GM08714 (cell line): ENCODE measurements around the gene SUCLG2.
A peak's percentile ranks its signal among the peaks of the same experiment; 100 is the strongest.

Source experiments
- H3K4me3 ChIP-seq: fragments of 200-500 bp; sonication (Bioruptor generic); 2 replicates; pipeline ENCODE4 v1.5.1; 2014; ENCODE audit warnings: mild to moderate bottlenecking, low read length, inconsistent platforms
- ZNF274 ChIP-seq: IDR thresholded peaks from 2 replicates; pipeline ENCODE4 v1.6.1; 2012; ENCODE audit warnings: mild to moderate bottlenecking, low read depth, low read length

Gene SUCLG2

GRCh38 chr3:67534594-67534993 is 119.8 kb downstream of the SUCLG2 start:
- TF ChIP-seq ZNF274 = no peak
- H3K4me3 ChIP-seq = no peak overlapping the region

- no peak overlapping the region for H3K4me3 ChIP-seq
- no peak for TF ChIP-seq ZNF274
These were observed 123.0 kb downstream of the SUCLG2 start for GRCh38 chr3:67531181-67532101.

- no peak overlapping the region for H3K4me3 ChIP-seq
- no peak for TF ChIP-seq ZNF274
These were observed 124.5 kb downstream of the SUCLG2 start for GRCh38 chr3:67529915-67530314.

DNA sequence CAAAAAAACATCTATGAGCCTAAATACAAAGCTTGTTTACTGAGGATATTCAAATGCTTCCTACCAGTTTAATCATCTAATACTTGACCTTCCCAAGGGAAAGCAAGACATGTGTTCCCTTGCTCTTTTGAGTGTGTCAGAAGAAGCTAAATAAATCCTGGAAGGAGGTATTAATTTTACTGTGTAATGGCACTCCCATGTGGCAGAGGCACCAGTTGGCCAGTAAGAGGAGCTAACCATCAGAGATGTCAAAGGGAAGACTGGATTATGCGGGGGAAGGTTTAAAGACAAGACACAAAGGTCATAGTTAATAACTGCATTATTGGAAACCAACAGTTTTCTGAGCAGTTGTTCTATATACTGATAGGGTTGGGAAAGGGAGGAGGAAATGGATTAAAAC is 125.1 kb downstream of the SUCLG2 start:
- TF ChIP-seq ZNF274 = no peak

DNA sequence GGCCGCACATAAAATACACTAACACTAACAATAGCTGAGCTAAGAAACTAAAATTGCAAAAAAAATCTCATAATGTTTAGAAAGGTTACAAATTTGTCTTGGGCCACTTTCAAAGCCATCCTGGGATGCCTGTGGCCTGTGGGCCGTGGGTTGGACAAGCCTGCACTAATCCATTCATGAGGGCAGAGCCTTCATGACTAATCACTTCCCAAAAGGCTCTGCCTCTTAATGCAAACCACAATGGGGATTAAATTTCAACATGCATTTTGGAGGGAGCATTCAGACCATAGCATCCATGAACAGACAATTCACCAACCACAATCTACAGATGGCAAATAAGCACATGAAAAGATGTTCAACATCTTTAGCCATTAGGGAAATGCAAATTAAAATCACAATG is 128.2 kb downstream of the SUCLG2 start:
- no peak overlapping the region for H3K4me3 ChIP-seq
- no peak for TF ChIP-seq ZNF274

More for the DNA sequence above, 125.1 kb downstream of the SUCLG2 start:
- H3K4me3 ChIP-seq = no peak overlapping the region

DNA sequence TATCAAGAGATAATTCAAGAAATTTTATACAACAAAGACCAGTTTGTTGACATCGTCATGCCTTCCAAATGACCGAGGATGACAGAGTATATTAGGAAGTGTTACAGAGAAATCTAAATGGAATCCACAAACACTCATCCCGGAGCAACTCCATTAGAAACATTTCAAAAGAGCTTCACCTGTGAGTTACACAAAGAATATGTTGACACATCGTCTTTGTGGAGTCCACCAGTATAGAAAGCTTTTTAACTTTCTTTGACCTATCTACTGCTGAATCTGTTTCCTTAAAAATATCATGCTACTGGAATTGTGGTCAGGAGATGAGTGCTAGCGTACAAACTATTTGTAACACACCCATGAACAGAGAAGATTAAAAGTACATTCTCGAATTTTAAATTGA is 130.4 kb downstream of the SUCLG2 start:
- H3K4me3 ChIP-seq = no peak overlapping the region
- TF ChIP-seq ZNF274 = no peak

DNA sequence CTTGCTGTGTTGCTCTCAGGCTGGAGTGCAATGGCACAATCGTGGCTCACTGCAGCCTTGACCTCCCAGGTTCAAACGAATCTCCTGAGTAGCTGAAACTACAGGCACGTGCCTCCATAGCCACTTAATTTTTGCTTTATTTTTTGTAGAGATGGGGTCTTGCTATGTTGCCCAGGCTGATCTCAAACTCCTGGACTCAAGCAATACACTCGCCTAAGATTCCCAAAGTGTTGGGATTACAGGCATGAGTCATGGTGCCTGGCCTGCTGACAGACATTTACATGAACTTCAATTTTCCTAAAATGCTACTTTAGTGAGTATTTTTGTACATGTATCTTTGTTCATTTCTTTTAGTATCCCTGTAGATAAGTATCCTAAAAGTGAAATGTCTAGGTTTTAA is 132.3 kb downstream of the SUCLG2 start:
- TF ChIP-seq ZNF274 = no peak
- no peak overlapping the region for H3K4me3 ChIP-seq

- no peak for TF ChIP-seq ZNF274
- peak overlapping the region; percentile 58; the same call in 1 of the 2 replicates for H3K4me3 ChIP-seq
These were observed 133.3 kb downstream of the SUCLG2 start for GRCh38 chr3:67521053-67521646.

- no peak for TF ChIP-seq ZNF274
- H3K4me3 ChIP-seq = no peak overlapping the region
These were observed 136.2 kb downstream of the SUCLG2 start for GRCh38 chr3:67518236-67518635.

DNA sequence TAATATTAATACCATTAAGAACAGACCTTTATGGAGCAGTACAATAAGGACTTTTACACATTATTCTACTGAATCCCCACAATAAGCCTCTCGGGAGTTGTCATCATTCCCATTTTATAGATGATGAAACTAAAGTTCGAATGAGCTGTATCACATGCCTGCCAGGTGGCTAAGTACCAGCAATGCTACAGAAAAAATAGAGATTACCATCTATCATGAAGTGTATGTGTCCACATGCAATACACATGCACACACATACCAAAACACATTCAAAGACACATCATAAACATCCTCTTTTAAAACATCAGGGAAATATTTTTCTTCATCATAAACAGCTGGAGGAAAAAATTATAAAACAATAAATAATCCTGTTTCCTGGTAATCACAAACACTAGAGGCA is 136.6 kb downstream of the SUCLG2 start:
- H3K4me3 ChIP-seq = no peak overlapping the region
- no peak for TF ChIP-seq ZNF274

DNA sequence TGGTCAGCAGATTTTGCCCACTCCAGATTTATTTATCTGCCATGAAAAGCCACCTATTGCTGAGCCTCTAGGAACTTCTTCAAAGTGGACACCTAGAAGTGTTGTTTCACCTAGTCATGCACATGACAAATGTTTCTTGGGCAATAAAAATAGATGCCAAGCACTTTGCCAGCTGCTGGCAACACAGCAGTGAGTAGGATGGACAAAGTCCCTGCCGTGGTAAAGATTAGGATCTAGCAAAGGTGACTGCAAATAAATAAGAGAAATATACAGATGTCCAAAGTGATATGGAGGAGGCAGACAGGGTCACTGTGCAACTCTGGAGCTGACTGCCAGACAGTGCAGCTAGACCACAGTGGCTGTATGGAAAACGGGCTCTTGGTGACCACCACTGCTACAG is 137.9 kb downstream of the SUCLG2 start:
- no peak for TF ChIP-seq ZNF274
- no peak overlapping the region for H3K4me3 ChIP-seq

GRCh38 chr3:67515778-67516177 is 138.6 kb downstream of the SUCLG2 start:
- H3K4me3 ChIP-seq = no peak overlapping the region
- no peak for TF ChIP-seq ZNF274

- H3K4me3 ChIP-seq = no peak overlapping the region
- TF ChIP-seq ZNF274 = no peak
These were observed 144.8 kb downstream of the SUCLG2 start for GRCh38 chr3:67509471-67510075.

GRCh38 chr3:67507584-67507983 is 146.8 kb downstream of the SUCLG2 start:
- TF ChIP-seq ZNF274 = no peak
- no peak overlapping the region for H3K4me3 ChIP-seq

DNA sequence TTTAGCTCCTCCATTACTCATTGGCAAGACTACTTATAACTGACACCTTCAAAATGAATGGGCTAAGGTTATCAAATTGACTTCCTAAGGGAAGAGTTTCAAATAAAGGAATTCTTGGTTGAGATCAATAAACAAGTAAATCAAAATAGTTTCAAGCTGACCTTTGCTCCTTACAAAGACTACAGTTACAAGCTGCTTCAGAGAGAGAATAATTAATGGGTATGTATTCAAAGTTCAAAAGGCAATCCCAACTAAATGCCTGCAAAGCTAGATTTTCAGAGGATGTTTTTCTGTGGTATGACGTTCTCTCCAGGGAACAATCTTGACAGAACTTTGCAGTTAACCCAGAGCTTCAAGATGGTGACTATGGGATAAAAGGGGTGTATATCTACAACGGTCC is 153.7 kb downstream of the SUCLG2 start:
- H3K4me3 ChIP-seq = no peak overlapping the region
- TF ChIP-seq ZNF274 = no peak
